HEK293 (cell line): ENCODE data around the gene GABPB1.

Experiments used
- CTCF ChIA-PET: fragments of 350-600 bp; formaldehyde crosslinking; extraction: SDS; loops from one replicate; lab custom pipeline; 2021; ENCODE audit warnings: antibody characterized with exemption; lab: Yijun Ruan, JAX
- POLR2A ChIA-PET: fragments of 300-600 bp; formaldehyde crosslinking; extraction: SDS; loops from one replicate; lab custom pipeline; 2020; ENCODE audit warnings: antibody characterized with exemption, inconsistent platforms; lab: Yijun Ruan, JAX
- H3K27ac ChIP-seq: fragments of 200-500 bp; sonication (Bioruptor generic); 2 replicates; pipeline ENCODE4 v1.5.1; 2014; ENCODE audit warnings: low read depth, low read length, control low read depth, inconsistent platforms; ENCODE audit errors: extremely low read depth
- H3K36me3 ChIP-seq, 2 experiments: fragments of 200-500 bp in 1 of 2; sonication (Bioruptor generic) in 1 of 2; 1 replicate in 1 of 2; 2 replicates in 1 of 2; pipeline ENCODE4 v1.5.1; 2014 to 2017; ENCODE audit warnings: inconsistent platforms in 2 of 2, low read length in 2 of 2; ENCODE audit not compliant: control insufficient read depth in 2 of 2, insufficient read depth in 1 of 2
- H3K4me1 ChIP-seq: fragments of 200-500 bp; sonication (Bioruptor generic); 2 replicates; pipeline ENCODE4 v1.5.1; 2014; ENCODE audit warnings: mild to moderate bottlenecking, low read length, inconsistent platforms; ENCODE audit not compliant: control insufficient read depth, insufficient read depth
- H3K4me3 ChIP-seq: 2 replicates; pipeline ENCODE4 v1.5.1; 2011; ENCODE audit warnings: low read depth, mild to moderate bottlenecking, control low read depth, low read length, moderate library complexity
- H3K9me3 ChIP-seq: fragments of 200-500 bp; sonication (Bioruptor generic); 2 replicates; pipeline ENCODE4 v1.5.1; 2014; ENCODE audit warnings: low read depth, low read length, inconsistent platforms; ENCODE audit not compliant: control insufficient read depth, insufficient read depth
- FEZF1 ChIP-seq: fragments of 450-650 bp; formaldehyde crosslinking; IDR thresholded peaks from 2 replicates; pipeline ENCODE4 v1.5.1; 2016; ENCODE audit warnings: missing biosample characterization, missing genetic modification characterization
- GLIS2 ChIP-seq: fragments of 450-650 bp; formaldehyde crosslinking; IDR thresholded peaks from 2 replicates; pipeline ENCODE4 v1.5.1; 2016; ENCODE audit warnings: missing biosample characterization, missing genetic modification characterization
- KLF7 ChIP-seq: fragments of 450-650 bp; formaldehyde crosslinking; IDR thresholded peaks from 2 replicates; pipeline ENCODE4 v1.5.1; 2016; ENCODE audit warnings: missing biosample characterization, missing genetic modification characterization, borderline replicate concordance
- PRDM2 ChIP-seq: fragments of 450-650 bp; formaldehyde crosslinking; IDR thresholded peaks from 2 replicates; pipeline ENCODE4 v1.5.1; 2016; ENCODE audit warnings: missing biosample characterization, missing genetic modification characterization, borderline replicate concordance
- SCRT1 ChIP-seq: fragments of 450-650 bp; formaldehyde crosslinking; IDR thresholded peaks from 2 replicates; pipeline ENCODE4 v1.5.1; 2016; ENCODE audit warnings: missing biosample characterization, missing genetic modification characterization, borderline replicate concordance
- ZBTB26 ChIP-seq: fragments of 450-650 bp; formaldehyde crosslinking; optimal IDR thresholded peaks from 2 replicates; pipeline ENCODE3; 2016; ENCODE audit warnings: missing biosample characterization, mild to moderate bottlenecking, missing genetic modification characterization
- ZNF132 ChIP-seq: fragments of 450-650 bp; formaldehyde crosslinking; IDR thresholded peaks from 2 replicates; pipeline ENCODE4 v1.5.1; 2017; ENCODE audit warnings: missing biosample characterization, missing genetic modification characterization, borderline replicate concordance
- ZNF155 ChIP-seq: fragments of 450-650 bp; formaldehyde crosslinking; IDR thresholded peaks from 2 replicates; pipeline ENCODE4 v1.5.1; 2016; ENCODE audit warnings: missing biosample characterization, missing genetic modification characterization
- ZNF169 ChIP-seq: fragments of 450-650 bp; formaldehyde crosslinking; IDR thresholded peaks from 2 replicates; pipeline ENCODE4 v1.5.1; 2016; ENCODE audit warnings: missing biosample characterization, missing genetic modification characterization
- ZNF221 ChIP-seq: fragments of 450-650 bp; formaldehyde crosslinking; IDR thresholded peaks from 2 replicates; pipeline ENCODE4 v1.5.1; 2017; ENCODE audit warnings: missing biosample characterization, missing genetic modification characterization, borderline replicate concordance
- ZNF280C ChIP-seq: fragments of 450-650 bp; formaldehyde crosslinking; IDR thresholded peaks from 2 replicates; pipeline ENCODE4 v1.5.1; 2016; ENCODE audit warnings: missing biosample characterization, missing genetic modification characterization
- ZNF549 ChIP-seq: fragments of 450-650 bp; IDR thresholded peaks from 2 replicates; pipeline ENCODE4 v1.5.1; 2018; ENCODE audit warnings: missing biosample characterization, missing genetic modification characterization, mild to moderate bottlenecking, inconsistent platforms, moderate library complexity
- ZNF560 ChIP-seq: fragments of 450-650 bp; formaldehyde crosslinking; IDR thresholded peaks from 2 replicates; pipeline ENCODE4 v1.5.1; 2017; ENCODE audit warnings: missing biosample characterization, missing genetic modification characterization, borderline replicate concordance
- ZNF664 ChIP-seq: fragments of 450-650 bp; formaldehyde crosslinking; IDR thresholded peaks from 2 replicates; pipeline ENCODE4 v1.5.1; 2016; ENCODE audit warnings: missing biosample characterization, missing genetic modification characterization
- ZNF768 ChIP-seq: fragments of 450-650 bp; formaldehyde crosslinking; IDR thresholded peaks from 2 replicates; pipeline ENCODE4 v1.5.1; 2018; ENCODE audit warnings: missing biosample characterization, mild to moderate bottlenecking, missing genetic modification characterization
- ZNF830 ChIP-seq: fragments of 450-650 bp; IDR thresholded peaks from 2 replicates; pipeline ENCODE4 v1.5.0; 2018; ENCODE audit warnings: missing biosample characterization, missing genetic modification characterization, low read depth, mild to moderate bottlenecking, moderate library complexity
- TF ChIP-seq, protein P1 (sequence below): fragments of 450-650 bp; IDR thresholded peaks from 2 replicates; pipeline ENCODE4 v1.5.1; 2018; ENCODE audit warnings: missing biosample characterization, missing genetic modification characterization
- TF ChIP-seq, protein P2 (sequence below): fragments of 450-650 bp; formaldehyde crosslinking; IDR thresholded peaks from 2 replicates; pipeline ENCODE4 v1.5.1; 2016; ENCODE audit warnings: missing biosample characterization, missing genetic modification characterization

The GABPB1 gene

DNA sequence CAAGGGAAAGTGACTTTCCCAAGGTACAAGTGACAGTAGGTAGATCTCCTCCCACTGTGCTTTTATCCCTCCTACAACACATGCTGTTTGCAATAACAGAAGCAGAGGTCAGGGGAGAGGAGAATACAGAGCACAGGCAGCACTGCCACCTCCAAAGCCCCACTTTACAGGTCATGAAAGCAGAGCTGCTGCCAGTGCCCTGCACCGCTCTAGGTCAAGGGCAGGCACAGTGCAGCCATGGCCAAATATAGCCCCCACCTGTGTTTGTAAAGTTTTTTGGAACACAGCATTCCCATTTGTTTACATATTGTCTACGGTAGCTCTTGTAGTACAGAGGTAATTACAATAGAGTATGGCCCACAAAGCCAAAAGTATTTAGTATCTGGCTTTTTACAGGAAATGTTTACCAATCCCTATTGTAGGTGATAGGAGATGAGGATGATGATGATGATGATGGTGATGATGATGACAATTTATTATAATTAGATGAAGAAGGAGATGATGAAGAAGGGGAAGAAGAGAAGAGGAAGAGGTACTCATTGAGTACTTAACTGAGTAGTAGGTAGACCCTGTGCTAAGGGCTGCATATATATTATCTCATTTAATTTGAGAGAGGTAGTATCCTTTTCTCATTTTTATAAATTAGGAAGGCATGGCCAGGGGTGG lies 109.9 kb downstream of the GABPB1 start:
- no peaks in the 10 kb centered on the region for H3K4me1 ChIP-seq
- no peak for TF ChIP-seq ZNF664 (tag by site-specific recombination)
- TF ChIP-seq, protein P1, sequence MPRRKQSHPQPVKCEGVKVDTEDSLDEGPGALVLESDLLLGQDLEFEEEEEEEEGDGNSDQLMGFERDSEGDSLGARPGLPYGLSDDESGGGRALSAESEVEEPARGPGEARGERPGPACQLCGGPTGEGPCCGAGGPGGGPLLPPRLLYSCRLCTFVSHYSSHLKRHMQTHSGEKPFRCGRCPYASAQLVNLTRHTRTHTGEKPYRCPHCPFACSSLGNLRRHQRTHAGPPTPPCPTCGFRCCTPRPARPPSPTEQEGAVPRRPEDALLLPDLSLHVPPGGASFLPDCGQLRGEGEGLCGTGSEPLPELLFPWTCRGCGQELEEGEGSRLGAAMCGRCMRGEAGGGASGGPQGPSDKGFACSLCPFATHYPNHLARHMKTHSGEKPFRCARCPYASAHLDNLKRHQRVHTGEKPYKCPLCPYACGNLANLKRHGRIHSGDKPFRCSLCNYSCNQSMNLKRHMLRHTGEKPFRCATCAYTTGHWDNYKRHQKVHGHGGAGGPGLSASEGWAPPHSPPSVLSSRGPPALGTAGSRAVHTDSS (tag by site-specific recombination): peak; percentile 86
- no peak for TF ChIP-seq GLIS2 (tag by site-specific recombination)
- H3K27ac ChIP-seq: no peak overlapping the region
- no peak overlapping the region for H3K4me3 ChIP-seq
- H3K9me3 ChIP-seq: no peaks in the 10 kb centered on the region
- ChIA-PET POLR2A (no interaction called here), CTCF (no interaction called here)
- no peaks in the 10 kb centered on the region for H3K36me3 ChIP-seq

DNA sequence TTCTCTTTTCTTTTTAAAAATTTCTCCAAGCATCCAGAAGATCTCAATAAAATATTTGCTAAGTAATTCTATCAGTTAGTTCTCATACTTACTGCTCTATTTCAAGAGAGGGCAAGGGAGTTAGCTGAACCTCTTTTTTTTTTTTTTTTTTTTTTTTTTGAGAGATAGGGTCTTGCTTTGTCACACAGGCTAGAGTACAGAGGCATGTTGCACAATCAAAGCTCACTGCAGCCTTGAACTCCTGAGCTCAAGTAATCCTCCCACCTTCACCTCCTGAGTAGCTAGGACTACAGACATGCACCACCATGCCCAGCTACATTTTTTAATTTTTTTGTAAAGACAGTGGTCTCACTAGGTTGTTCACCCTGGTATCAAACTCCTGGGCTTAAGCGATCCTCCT lies 110.8 kb downstream of the GABPB1 start:
- no peaks in the 10 kb centered on the region for H3K9me3 ChIP-seq
- ChIA-PET CTCF (no interaction called here), POLR2A (interaction anchor here (0.6 kb wide), 1 partner anchor 1835 kb away, joined by 3 read pairs; no protein-coding TSS in a partner anchor)
- no peak overlapping the region for H3K27ac ChIP-seq
- H3K4me1 ChIP-seq: no peaks in the 10 kb centered on the region
- no peak overlapping the region for H3K4me3 ChIP-seq
- TF ChIP-seq ZNF768: no peak
- TF ChIP-seq KLF7 (tag by site-specific recombination): no peak
- TF ChIP-seq ZNF549 (tag by site-specific recombination): no peak
- TF ChIP-seq ZNF560: no peak
- no peak for TF ChIP-seq SCRT1 (tag by site-specific recombination)
- no peak for TF ChIP-seq ZNF221 (tag by site-specific recombination)
- no peak for TF ChIP-seq ZNF280C (tag by site-specific recombination)
- H3K36me3 ChIP-seq: no peaks in the 10 kb centered on the region

DNA sequence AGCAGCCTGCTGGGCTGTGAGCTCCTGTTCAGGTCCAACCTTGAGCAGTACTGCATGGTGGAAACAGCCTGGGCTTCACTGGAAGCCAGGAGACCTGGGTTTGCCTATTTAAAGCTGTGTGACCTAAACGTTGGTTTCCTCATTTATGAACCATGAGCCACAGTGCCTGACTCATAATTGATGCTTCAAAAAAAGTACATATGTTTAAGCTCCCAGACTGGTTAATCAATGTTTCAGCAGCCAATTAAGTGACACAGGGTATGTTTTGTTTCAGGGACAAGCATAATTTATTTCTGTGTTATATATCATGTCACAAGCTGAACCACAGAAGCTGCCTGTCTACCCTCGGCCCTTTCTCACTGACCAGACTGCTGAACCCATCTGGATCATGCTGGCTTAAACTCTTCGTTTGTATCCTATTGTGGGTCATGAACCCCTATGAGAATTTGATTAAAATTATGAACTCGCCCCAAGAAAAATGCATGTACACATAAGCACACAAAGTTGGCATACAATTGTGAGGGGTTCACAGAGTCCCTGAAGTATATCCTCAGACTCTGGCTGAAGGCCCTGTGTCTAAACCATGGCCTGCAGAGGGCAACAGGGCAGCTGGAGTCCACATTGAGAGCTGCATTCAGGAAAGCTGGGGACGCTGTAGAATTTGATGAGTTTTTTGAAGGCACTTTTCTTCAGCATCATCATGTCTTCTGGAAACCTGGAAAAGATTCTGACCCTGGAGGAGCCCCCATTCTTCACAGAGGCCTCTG lies 113.1 kb downstream of the GABPB1 start:
- Histone ChIP-seq H3K9me3 (no peaks in the 10 kb centered on the region), H3K27ac (no peak overlapping the region), H3K4me3 (no peak overlapping the region), H3K4me1 (no peaks in the 10 kb centered on the region), H3K36me3 (no peaks in the 10 kb centered on the region)
- POLR2A ChIA-PET: no interaction called here
- CTCF ChIA-PET: interaction anchor here (0.6 kb wide), 1 partner anchor 18 kb away, joined by 4 read pairs; no protein-coding TSS in a partner anchor
- TF ChIP-seq ZNF132 (tag by site-specific recombination): no peak
- TF ChIP-seq, protein P2, sequence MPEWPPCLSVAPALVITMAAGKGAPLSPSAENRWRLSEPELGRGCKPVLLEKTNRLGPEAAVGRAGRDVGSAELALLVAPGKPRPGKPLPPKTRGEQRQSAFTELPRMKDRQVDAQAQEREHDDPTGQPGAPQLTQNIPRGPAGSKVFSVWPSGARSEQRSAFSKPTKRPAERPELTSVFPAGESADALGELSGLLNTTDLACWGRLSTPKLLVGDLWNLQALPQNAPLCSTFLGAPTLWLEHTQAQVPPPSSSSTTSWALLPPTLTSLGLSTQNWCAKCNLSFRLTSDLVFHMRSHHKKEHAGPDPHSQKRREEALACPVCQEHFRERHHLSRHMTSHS (tag by site-specific recombination): no peak
- no peak for TF ChIP-seq PRDM2 (tag by site-specific recombination)
- no peak for TF ChIP-seq ZBTB26 (tag by site-specific recombination)
- no peak for TF ChIP-seq ZNF155 (tag by site-specific recombination)
- TF ChIP-seq ZNF169 (tag by site-specific recombination): no peak
- TF ChIP-seq FEZF1 (tag by site-specific recombination): no peak
- no peak for TF ChIP-seq ZNF830 (tag by site-specific recombination)
